ENCODE results near the gene ARHGEF11. TPM values are rescaled to one million over a fixed set of nuclear protein-coding genes. Genes with fewer than 3 reads are reported as not detected.

Gene ARHGEF11
- total and polyA plus RNA-seq, 9 of the 15 experiments (the other 6 are each of a cell fraction or from before 2014, with no cell fraction given) = 0.14 to 15.5 (median 9.0) TPM

GRCh38 chr1:156905176-156905575, 140.4 kb downstream of the ARHGEF11 start (continued):
- TF ChIP-seq, protein P1, sequence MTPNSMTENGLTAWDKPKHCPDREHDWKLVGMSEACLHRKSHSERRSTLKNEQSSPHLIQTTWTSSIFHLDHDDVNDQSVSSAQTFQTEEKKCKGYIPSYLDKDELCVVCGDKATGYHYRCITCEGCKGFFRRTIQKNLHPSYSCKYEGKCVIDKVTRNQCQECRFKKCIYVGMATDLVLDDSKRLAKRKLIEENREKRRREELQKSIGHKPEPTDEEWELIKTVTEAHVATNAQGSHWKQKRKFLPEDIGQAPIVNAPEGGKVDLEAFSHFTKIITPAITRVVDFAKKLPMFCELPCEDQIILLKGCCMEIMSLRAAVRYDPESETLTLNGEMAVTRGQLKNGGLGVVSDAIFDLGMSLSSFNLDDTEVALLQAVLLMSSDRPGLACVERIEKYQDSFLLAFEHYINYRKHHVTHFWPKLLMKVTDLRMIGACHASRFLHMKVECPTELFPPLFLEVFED (CRISPR knock-in tag; conservative IDR thresholded peaks at IDR 0.05) = no peak
- TF ChIP-seq SUPT5H (IDR thresholded peaks at IDR 0.05) = no peak
- TF ChIP-seq, protein P2, sequence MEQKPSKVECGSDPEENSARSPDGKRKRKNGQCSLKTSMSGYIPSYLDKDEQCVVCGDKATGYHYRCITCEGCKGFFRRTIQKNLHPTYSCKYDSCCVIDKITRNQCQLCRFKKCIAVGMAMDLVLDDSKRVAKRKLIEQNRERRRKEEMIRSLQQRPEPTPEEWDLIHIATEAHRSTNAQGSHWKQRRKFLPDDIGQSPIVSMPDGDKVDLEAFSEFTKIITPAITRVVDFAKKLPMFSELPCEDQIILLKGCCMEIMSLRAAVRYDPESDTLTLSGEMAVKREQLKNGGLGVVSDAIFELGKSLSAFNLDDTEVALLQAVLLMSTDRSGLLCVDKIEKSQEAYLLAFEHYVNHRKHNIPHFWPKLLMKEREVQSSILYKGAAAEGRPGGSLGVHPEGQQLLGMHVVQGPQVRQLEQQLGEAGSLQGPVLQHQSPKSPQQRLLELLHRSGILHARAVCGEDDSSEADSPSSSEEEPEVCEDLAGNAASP (IDR thresholded peaks at IDR 0.05) = no peak
- TF ChIP-seq, protein P3, sequence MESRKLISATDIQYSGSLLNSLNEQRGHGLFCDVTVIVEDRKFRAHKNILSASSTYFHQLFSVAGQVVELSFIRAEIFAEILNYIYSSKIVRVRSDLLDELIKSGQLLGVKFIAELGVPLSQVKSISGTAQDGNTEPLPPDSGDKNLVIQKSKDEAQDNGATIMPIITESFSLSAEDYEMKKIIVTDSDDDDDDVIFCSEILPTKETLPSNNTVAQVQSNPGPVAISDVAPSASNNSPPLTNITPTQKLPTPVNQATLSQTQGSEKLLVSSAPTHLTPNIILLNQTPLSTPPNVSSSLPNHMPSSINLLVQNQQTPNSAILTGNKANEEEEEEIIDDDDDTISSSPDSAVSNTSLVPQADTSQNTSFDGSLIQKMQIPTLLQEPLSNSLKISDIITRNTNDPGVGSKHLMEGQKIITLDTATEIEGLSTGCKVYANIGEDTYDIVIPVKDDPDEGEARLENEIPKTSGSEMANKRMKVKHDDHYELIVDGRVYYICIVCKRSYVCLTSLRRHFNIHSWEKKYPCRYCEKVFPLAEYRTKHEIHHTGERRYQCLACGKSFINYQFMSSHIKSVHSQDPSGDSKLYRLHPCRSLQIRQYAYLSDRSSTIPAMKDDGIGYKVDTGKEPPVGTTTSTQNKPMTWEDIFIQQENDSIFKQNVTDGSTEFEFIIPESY (CRISPR knock-in tag; IDR thresholded peaks at IDR 0.05) = no peak

- FAIRE-seq = no peak
- ChIA-PET POLR2A (no interaction called here), CTCF (ENCODE audit: low intra/inter-chr PET ratio) (no interaction called here)
- WGBS (ENCODE audit: insufficient coverage, low coverage, missing lambda C conversion rate) = 49% methylated on average over 17 of the region's 19 CpGs
- no TSS peak for BruUV-seq (replicated peaks)
- H3K36me3 ChIP-seq (ENCODE audit: control insufficient read depth, insufficient read depth, low read length) = no peaks in the 10 kb centered on the region
- H3K9me1 ChIP-seq (ENCODE audit: control insufficient read depth, insufficient read depth, low read length) = peaks cover 4% of the 10 kb centered on the region
- no peak overlapping the region for H3K4me3 ChIP-seq
- no peak overlapping the region for H3K4me2 ChIP-seq (ENCODE audit: insufficient read depth, low read length)
- TF ChIP-seq LEF1 (IDR thresholded peaks at IDR 0.05) = no peak
- TF ChIP-seq WHSC1 (IDR thresholded peaks at IDR 0.05; ENCODE audit: low read length) = no peak
- TF ChIP-seq, protein P4, sequence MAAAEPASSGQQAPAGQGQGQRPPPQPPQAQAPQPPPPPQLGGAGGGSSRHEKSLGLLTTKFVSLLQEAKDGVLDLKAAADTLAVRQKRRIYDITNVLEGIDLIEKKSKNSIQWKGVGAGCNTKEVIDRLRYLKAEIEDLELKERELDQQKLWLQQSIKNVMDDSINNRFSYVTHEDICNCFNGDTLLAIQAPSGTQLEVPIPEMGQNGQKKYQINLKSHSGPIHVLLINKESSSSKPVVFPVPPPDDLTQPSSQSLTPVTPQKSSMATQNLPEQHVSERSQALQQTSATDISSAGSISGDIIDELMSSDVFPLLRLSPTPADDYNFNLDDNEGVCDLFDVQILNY (CRISPR knock-in tag; IDR thresholded peaks at IDR 0.05) = no peak
- no peak for TF ChIP-seq RFX7 (CRISPR knock-in tag; IDR thresholded peaks at IDR 0.05)
- no peak for TF ChIP-seq ZEB2 (IDR thresholded peaks at IDR 0.05)
- no peak for TF ChIP-seq RBM17 (IDR thresholded peaks at IDR 0.05; ENCODE audit: borderline replicate concordance, low read depth, low read length)
- TF ChIP-seq, protein P2 (IDR thresholded peaks at IDR 0.05) = no peak
- no peak for TF ChIP-seq ZC3H8 (IDR thresholded peaks at IDR 0.05)
- TF ChIP-seq ILK (tag; IDR thresholded peaks at IDR 0.05; ENCODE audit: borderline replicate concordance, low read depth) = no peak
- DNase-seq (ENCODE audit: extremely low read depth in 1 of 4, low spot score in 3 of 4) = no peak
- peaks cover 23 to 54% of the 10 kb centered on the region in 2 experiments for H3K4me1 ChIP-seq (replicated peaks in 1 of 2; ENCODE audit: control insufficient read depth in 2 of 2, insufficient read depth in 2 of 2, low read length in 2 of 2)
- in situ Hi-C loops (cut with MboI) = no loop called here
- H3K79me2 ChIP-seq (ENCODE audit: control insufficient read depth, insufficient read depth, low read length) = no peaks in the 10 kb centered on the region
- no peak overlapping the region for H3K27ac ChIP-seq (ENCODE audit: extremely low read depth, low read depth, low read length)
- intact Hi-C loops (cut with micrococcal nuclease) = no loop called here
- no peaks in the 10 kb centered on the region for H3K27me3 ChIP-seq (ENCODE audit: control insufficient read depth in 2 of 2, insufficient read depth in 2 of 2, low read length in 2 of 2)
- H3K9me3 ChIP-seq (replicated peaks; ENCODE audit: control insufficient read depth, insufficient read depth, low read depth, low read length) = no peaks in the 10 kb centered on the region
- no peaks in the 10 kb centered on the region for H4K20me1 ChIP-seq (replicated peaks; ENCODE audit: control insufficient read depth, insufficient read depth, low read length)
- ATAC-seq = no peak
- no peak overlapping the region for H2AFZ ChIP-seq (ENCODE audit: low read depth, low read length)
- H3K9ac ChIP-seq (ENCODE audit: insufficient read depth in 1 of 2, low read depth in 2 of 2, low read length in 2 of 2) = peak overlapping the region in 1 of 2 experiments; percentile 28; a peak in 1 of 4 replicates
Measured at GRCh38 chr1:156904187-156904959, 141.2 kb downstream of the ARHGEF11 start.

Data from K562 (cell line).